ENCODE measurements around the gene ARHGEF17.

The ARHGEF17 gene

GRCh38 chr11:73394416-73395296 is 86.6 kb downstream of the ARHGEF17 start:
- H3K4me3 ChIP-seq (ENCODE audit: low read depth, low read length) = no peak overlapping the region
- TF ChIP-seq CTCF (IDR thresholded peaks at IDR 0.05; ENCODE audit: control insufficient read depth, extremely low read depth, insufficient read depth) = no peak
- no peak for DNase-seq (ENCODE audit: low read depth)

GRCh38 chr11:73395297-73396208 is 87.5 kb downstream of the ARHGEF17 start:
- no peak overlapping the region for H3K4me3 ChIP-seq (ENCODE audit: low read depth, low read length)
- TF ChIP-seq CTCF (IDR thresholded peaks at IDR 0.05; ENCODE audit: control insufficient read depth, extremely low read depth, insufficient read depth) = no peak
- DNase-seq (ENCODE audit: low read depth) = no peak

- no peak overlapping the region for H3K4me3 ChIP-seq (ENCODE audit: low read depth, low read length)
- no peak for TF ChIP-seq CTCF (IDR thresholded peaks at IDR 0.05; ENCODE audit: control insufficient read depth, extremely low read depth, insufficient read depth)
- no peak for DNase-seq (ENCODE audit: low read depth)
These were observed 88.3 kb downstream of the ARHGEF17 start for GRCh38 chr11:73396251-73396930.

- TF ChIP-seq CTCF (IDR thresholded peaks at IDR 0.05; ENCODE audit: control insufficient read depth, extremely low read depth, insufficient read depth) = no peak
- H3K4me3 ChIP-seq (ENCODE audit: low read depth, low read length) = no peak overlapping the region
- DNase-seq (ENCODE audit: low read depth) = no peak
These were observed 88.9 kb downstream of the ARHGEF17 start for GRCh38 chr11:73396985-73397384.

GRCh38 chr11:73397468-73398131 is 89.5 kb downstream of the ARHGEF17 start:
- H3K4me3 ChIP-seq (ENCODE audit: low read depth, low read length) = no peak overlapping the region
- DNase-seq (ENCODE audit: low read depth) = no peak
- TF ChIP-seq CTCF (IDR thresholded peaks at IDR 0.05; ENCODE audit: control insufficient read depth, extremely low read depth, insufficient read depth) = no peak

GRCh38 chr11:73398132-73398526 is 90.1 kb downstream of the ARHGEF17 start:
- H3K4me3 ChIP-seq (ENCODE audit: low read depth, low read length) = no peak overlapping the region
- TF ChIP-seq CTCF (IDR thresholded peaks at IDR 0.05; ENCODE audit: control insufficient read depth, extremely low read depth, insufficient read depth) = no peak
- no peak for DNase-seq (ENCODE audit: low read depth)

All from LNCaP clone FGC (cell line).